Mesothelial cell of epicardium (in vitro differentiated cells): ENCODE results near the gene QTRT2. TPM values are rescaled to one million over a fixed set of nuclear protein-coding genes. Genes with fewer than 3 reads are reported as not detected.

ENCODE experiments used
- DNase-seq, 2 experiments: peaks; one replicate each; pipeline ENCODE4 v3.0.0; 2021; ENCODE audit warnings: low spot score in 2 of 2; ENCODE audit not compliant: unreplicated experiment in 2 of 2
- H3K27ac Mint-ChIP-seq: 2 replicates; pipeline ENCODE4 v1.8.0; 2021; ENCODE audit warnings: mixed read lengths
- H3K27me3 Mint-ChIP-seq: 2 replicates; pipeline ENCODE4 v1.8.0; 2021; ENCODE audit warnings: low read depth, mixed read lengths
- H3K36me3 Mint-ChIP-seq: 2 replicates; pipeline ENCODE4 v1.8.0; 2021; ENCODE audit warnings: mixed read lengths
- H3K4me1 Mint-ChIP-seq: 2 replicates; pipeline ENCODE4 v1.8.0; 2021; ENCODE audit warnings: mixed read lengths
- H3K4me3 Mint-ChIP-seq: 2 replicates; pipeline ENCODE4 v1.8.0; 2021; ENCODE audit warnings: mild to moderate bottlenecking, moderate library complexity, mixed read lengths
- H3K9me3 Mint-ChIP-seq: 2 replicates; pipeline ENCODE4 v1.8.0; 2021; ENCODE audit warnings: mixed read lengths
- CTCF ChIP-seq: fragments of 200-600 bp; sonication (generic); IDR thresholded peaks from one replicate; pipeline ENCODE4 v1.5.0; 2021; ENCODE audit warnings: antibody characterized with exemption; ENCODE audit not compliant: unreplicated experiment
- total RNA-seq: library from RNA; stranded (reverse); gene quantifications from 3 replicates; pipeline ENCODE4 v1.2.1, GENCODE V29; 2021

QTRT2 gene
- total RNA-seq, 1 donor from 2014 or later = 35.2 TPM

GRCh38 chr3:114095796-114096195, 39.3 kb downstream of the QTRT2 start:
- no peak for DNase-seq
- peaks cover 25% of the 10 kb centered on the region for H3K4me1 Mint-ChIP-seq
- H3K9me3 Mint-ChIP-seq = no peaks in the 10 kb centered on the region
- peaks cover 2% of the 10 kb centered on the region for H3K27me3 Mint-ChIP-seq
- TF ChIP-seq CTCF = no peak
- peaks cover 1% of the 10 kb centered on the region for H3K36me3 Mint-ChIP-seq
- no peak overlapping the region for H3K4me3 Mint-ChIP-seq
- no peak overlapping the region for H3K27ac Mint-ChIP-seq

DNA sequence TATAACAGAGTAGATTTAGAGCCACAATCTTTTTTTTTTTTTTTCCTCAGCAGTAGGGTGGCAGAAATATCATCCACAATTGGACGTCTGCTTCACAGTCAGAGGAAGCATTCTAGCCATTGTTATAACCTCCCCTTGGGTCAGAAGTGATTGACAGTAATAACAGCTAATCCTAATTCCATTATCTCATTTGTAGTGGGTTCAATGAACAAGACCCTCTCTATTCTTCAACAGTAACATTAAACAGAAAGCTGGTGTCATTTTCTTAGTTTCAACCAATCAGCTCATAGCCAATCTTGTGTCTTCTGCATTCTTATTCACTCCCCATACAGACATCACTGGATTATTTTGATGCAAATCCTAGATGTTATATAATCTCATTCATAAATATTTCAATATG, 44.6 kb downstream of the QTRT2 start:
- H3K27me3 Mint-ChIP-seq = peaks cover 4% of the 10 kb centered on the region
- no peak for TF ChIP-seq CTCF

DNA sequence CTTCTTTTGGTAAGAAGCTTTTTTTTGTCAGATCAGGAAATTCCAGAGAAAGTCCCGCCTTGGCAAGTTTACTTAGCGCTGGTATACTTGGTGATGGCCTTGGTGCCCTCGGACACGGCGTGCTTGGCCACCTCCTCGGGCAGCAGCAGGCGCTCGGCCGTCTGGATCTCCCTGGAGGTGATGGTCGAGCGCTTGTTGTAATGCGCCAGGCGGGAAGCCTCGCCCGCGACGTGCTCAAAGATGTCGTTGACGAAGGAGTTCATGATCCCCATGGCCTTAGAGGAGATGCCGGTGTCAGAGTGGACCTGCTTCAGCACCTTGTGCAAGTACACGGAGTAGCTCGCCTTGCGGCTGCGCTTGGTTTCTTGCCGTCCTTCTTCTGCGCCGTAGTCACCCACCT, 46.6 kb downstream of the QTRT2 start:
- TF ChIP-seq CTCF = no peak
- H3K27ac Mint-ChIP-seq = no peak overlapping the region
- no peaks in the 10 kb centered on the region for H3K9me3 Mint-ChIP-seq
- no peaks in the 10 kb centered on the region for H3K4me1 Mint-ChIP-seq
- H3K27me3 Mint-ChIP-seq = peaks cover 5% of the 10 kb centered on the region
- H3K4me3 Mint-ChIP-seq = no peak overlapping the region
- no peak for DNase-seq
- H3K36me3 Mint-ChIP-seq = no peaks in the 10 kb centered on the region

More for the DNA sequence above, 44.6 kb downstream of the QTRT2 start:
- DNase-seq = no peak
- Mint-ChIP-seq H3K4me3 (no peak overlapping the region), H3K4me1 (no peaks in the 10 kb centered on the region), H3K27ac (no peak overlapping the region), H3K9me3 (no peaks in the 10 kb centered on the region), H3K36me3 (no peaks in the 10 kb centered on the region)

DNA sequence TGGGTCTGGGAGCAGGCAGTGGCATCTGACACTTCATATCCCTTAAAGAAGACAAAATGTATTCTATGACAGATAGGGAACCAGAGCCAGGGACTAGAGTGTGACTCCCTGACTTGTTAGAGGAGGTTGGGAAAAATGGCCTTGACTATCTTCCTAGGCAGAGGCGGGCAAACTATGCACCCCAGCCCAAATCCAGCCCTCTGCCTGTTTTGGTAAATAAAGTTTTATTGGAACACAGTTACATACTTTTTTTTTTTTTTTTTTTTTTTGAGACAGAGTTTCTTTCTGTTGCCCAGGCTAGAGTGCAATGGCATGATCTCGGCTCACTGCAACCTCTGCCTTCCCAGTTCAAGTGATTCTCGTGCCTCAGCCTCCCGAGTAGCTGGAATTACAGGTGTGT, 47.3 kb downstream of the QTRT2 start:
- no peak for DNase-seq

GRCh38 chr3:114104414-114104813, 47.9 kb downstream of the QTRT2 start:
- no peaks in the 10 kb centered on the region for H3K4me1 Mint-ChIP-seq
- no peak for TF ChIP-seq CTCF
- peaks cover 7% of the 10 kb centered on the region for H3K27me3 Mint-ChIP-seq
- no peak for DNase-seq
- H3K9me3 Mint-ChIP-seq = no peaks in the 10 kb centered on the region
- no peaks in the 10 kb centered on the region for H3K36me3 Mint-ChIP-seq
- no peak overlapping the region for H3K4me3 Mint-ChIP-seq
- no peak overlapping the region for H3K27ac Mint-ChIP-seq

More for the DNA sequence above, 47.3 kb downstream of the QTRT2 start:
- no peaks in the 10 kb centered on the region for H3K4me1 Mint-ChIP-seq
- TF ChIP-seq CTCF = no peak
- peaks cover 5% of the 10 kb centered on the region for H3K27me3 Mint-ChIP-seq
- no peak overlapping the region for H3K4me3 Mint-ChIP-seq
- H3K27ac Mint-ChIP-seq = no peak overlapping the region
- no peaks in the 10 kb centered on the region for H3K9me3 Mint-ChIP-seq
- H3K36me3 Mint-ChIP-seq = no peaks in the 10 kb centered on the region

- no peak overlapping the region for H3K27ac Mint-ChIP-seq
- no peak for DNase-seq
- H3K4me1 Mint-ChIP-seq = peaks cover 12% of the 10 kb centered on the region
- H3K36me3 Mint-ChIP-seq = no peaks in the 10 kb centered on the region
- no peak for TF ChIP-seq CTCF
- H3K9me3 Mint-ChIP-seq = no peaks in the 10 kb centered on the region
- peaks cover 20% of the 10 kb centered on the region for H3K27me3 Mint-ChIP-seq
- no peak overlapping the region for H3K4me3 Mint-ChIP-seq
These were observed 51.6 kb downstream of the QTRT2 start for GRCh38 chr3:114108137-114108536.
